GM12878 (cell line): ENCODE measurements around the gene ITGAD.

Experiments
- E2F8 ChIP-seq: fragments of 450-650 bp; IDR thresholded peaks from 2 replicates; pipeline ENCODE4 v1.6.1; 2018; ENCODE audit warnings: mild to moderate bottlenecking, low read depth, moderate library complexity; ENCODE audit not compliant: partially characterized antibody
- REST ChIP-seq: IDR thresholded peaks from 2 replicates; pipeline ENCODE4 v1.6.1; 2012; ENCODE audit warnings: mild to moderate bottlenecking, low read depth, low read length
- RFX5 ChIP-seq: IDR thresholded peaks from 2 replicates; pipeline ENCODE4 v1.6.1; 2011; ENCODE audit warnings: low read depth, low read length, improper control_type of control experiment

- TF ChIP-seq E2F8 (no peak), REST (no peak), RFX5 (no peak)
Measured at GRCh38 chr16:31376705-31377104, 16.4 kb upstream of the ITGAD start.
